A549 treated with DMSO at 1 μM for 4 hours (cell line): ENCODE results near the gene GADD45A. TPM values are rescaled to one million over a fixed set of nuclear protein-coding genes. Genes with fewer than 3 reads are reported as not detected.

Experiments
- total RNA-seq: library from RNA; stranded (reverse); fragments of 200-300 nt; extraction: Qiagen RNA extraction; gene quantifications from 5 replicates; pipeline ENCODE4 v1.2.3, GENCODE V29; 2022; ENCODE audit warnings: low read depth

Gene GADD45A, protein sequence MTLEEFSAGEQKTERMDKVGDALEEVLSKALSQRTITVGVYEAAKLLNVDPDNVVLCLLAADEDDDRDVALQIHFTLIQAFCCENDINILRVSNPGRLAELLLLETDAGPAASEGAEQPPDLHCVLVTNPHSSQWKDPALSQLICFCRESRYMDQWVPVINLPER
- total RNA-seq, result 42.0 to 52.4 TPM (median 45.7 TPM) in 5 replicates

DNA sequence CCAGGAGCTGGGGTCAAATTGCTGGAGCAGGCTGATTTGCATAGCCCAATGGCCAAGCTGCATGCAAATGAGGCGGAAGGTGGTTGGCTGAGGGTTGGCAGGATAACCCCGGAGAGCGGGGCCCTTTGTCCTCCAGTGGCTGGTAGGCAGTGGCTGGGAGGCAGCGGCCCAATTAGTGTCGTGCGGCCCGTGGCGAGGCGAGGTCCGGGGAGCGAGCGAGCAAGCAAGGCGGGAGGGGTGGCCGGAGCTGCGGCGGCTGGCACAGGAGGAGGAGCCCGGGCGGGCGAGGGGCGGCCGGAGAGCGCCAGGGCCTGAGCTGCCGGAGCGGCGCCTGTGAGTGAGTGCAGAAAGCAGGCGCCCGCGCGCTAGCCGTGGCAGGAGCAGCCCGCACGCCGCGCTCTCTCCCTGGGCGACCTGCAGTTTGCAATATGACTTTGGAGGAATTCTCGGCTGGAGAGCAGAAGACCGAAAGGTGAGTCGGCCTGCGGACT, at the start of gene GADD45A:
Gene GADD45A (plus strand): TSS at position 135 of the 491 bp plus-strand sequence. CDS start 294 bp downstream, at position 429.

Other genes starting within 250 kb of the GADD45A start
- 56.6 to 88.6 TPM (median 74.7 TPM) in 5 replicates for gene GNG12, start 148.3 kb downstream of the GADD45A start, total RNA-seq